ENCODE measurements around the gene CDC25B.

- TF ChIP-seq CTCF (conservative IDR thresholded peaks at IDR 0.05) (no peak), EZH2 (IDR thresholded peaks at IDR 0.05; ENCODE audit: low read depth) (no peak)
These were observed 28.4 kb upstream of the CDC25B start, which contains the start of gene ADISSP for GRCh38 chr20:3767427-3768341.

Measured in PC-9 (cell line).